ENCODE measurements around the gene ACTN4.

GRCh38 chr19:38742906-38743305 lies 95.5 kb downstream of the ACTN4 start:
- TF ChIP-seq JUN (CRISPR knock-in tag; IDR thresholded peaks at IDR 0.05) (no peak), USF2 (CRISPR knock-in tag; IDR thresholded peaks at IDR 0.05) (no peak), MAX (CRISPR knock-in tag; IDR thresholded peaks at IDR 0.05) (no peak), ZNF263 (CRISPR knock-in tag; IDR thresholded peaks at IDR 0.05; ENCODE audit: low read depth) (no peak), ZNF138 (CRISPR knock-in tag; conservative IDR thresholded peaks at IDR 0.05) (no peak), FOXP1 (CRISPR knock-in tag; IDR thresholded peaks at IDR 0.05; ENCODE audit: borderline replicate concordance) (no peak), CBFB (CRISPR knock-in tag; IDR thresholded peaks at IDR 0.05; ENCODE audit: low read depth) (no peak)
- TF ChIP-seq, protein P1, sequence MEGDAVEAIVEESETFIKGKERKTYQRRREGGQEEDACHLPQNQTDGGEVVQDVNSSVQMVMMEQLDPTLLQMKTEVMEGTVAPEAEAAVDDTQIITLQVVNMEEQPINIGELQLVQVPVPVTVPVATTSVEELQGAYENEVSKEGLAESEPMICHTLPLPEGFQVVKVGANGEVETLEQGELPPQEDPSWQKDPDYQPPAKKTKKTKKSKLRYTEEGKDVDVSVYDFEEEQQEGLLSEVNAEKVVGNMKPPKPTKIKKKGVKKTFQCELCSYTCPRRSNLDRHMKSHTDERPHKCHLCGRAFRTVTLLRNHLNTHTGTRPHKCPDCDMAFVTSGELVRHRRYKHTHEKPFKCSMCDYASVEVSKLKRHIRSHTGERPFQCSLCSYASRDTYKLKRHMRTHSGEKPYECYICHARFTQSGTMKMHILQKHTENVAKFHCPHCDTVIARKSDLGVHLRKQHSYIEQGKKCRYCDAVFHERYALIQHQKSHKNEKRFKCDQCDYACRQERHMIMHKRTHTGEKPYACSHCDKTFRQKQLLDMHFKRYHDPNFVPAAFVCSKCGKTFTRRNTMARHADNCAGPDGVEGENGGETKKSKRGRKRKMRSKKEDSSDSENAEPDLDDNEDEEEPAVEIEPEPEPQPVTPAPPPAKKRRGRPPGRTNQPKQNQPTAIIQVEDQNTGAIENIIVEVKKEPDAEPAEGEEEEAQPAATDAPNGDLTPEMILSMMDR (IDR thresholded peaks at IDR 0.05), result no peak
- TF ChIP-seq, protein P2, sequence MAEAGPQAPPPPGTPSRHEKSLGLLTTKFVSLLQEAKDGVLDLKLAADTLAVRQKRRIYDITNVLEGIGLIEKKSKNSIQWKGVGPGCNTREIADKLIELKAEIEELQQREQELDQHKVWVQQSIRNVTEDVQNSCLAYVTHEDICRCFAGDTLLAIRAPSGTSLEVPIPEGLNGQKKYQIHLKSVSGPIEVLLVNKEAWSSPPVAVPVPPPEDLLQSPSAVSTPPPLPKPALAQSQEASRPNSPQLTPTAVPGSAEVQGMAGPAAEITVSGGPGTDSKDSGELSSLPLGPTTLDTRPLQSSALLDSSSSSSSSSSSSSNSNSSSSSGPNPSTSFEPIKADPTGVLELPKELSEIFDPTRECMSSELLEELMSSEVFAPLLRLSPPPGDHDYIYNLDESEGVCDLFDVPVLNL (CRISPR knock-in tag; IDR thresholded peaks at IDR 0.05; ENCODE audit: borderline replicate concordance, low read depth), result no peak
- TF ChIP-seq, protein P3, sequence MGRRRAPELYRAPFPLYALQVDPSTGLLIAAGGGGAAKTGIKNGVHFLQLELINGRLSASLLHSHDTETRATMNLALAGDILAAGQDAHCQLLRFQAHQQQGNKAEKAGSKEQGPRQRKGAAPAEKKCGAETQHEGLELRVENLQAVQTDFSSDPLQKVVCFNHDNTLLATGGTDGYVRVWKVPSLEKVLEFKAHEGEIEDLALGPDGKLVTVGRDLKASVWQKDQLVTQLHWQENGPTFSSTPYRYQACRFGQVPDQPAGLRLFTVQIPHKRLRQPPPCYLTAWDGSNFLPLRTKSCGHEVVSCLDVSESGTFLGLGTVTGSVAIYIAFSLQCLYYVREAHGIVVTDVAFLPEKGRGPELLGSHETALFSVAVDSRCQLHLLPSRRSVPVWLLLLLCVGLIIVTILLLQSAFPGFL (CRISPR knock-in tag; IDR thresholded peaks at IDR 0.05; ENCODE audit: borderline replicate concordance), result no peak
- TF ChIP-seq, protein P4, sequence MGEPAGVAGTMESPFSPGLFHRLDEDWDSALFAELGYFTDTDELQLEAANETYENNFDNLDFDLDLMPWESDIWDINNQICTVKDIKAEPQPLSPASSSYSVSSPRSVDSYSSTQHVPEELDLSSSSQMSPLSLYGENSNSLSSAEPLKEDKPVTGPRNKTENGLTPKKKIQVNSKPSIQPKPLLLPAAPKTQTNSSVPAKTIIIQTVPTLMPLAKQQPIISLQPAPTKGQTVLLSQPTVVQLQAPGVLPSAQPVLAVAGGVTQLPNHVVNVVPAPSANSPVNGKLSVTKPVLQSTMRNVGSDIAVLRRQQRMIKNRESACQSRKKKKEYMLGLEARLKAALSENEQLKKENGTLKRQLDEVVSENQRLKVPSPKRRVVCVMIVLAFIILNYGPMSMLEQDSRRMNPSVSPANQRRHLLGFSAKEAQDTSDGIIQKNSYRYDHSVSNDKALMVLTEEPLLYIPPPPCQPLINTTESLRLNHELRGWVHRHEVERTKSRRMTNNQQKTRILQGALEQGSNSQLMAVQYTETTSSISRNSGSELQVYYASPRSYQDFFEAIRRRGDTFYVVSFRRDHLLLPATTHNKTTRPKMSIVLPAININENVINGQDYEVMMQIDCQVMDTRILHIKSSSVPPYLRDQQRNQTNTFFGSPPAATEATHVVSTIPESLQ (CRISPR knock-in tag; IDR thresholded peaks at IDR 0.05), result no peak
